ENCODE results near the gene FIGN. TPM values are rescaled to one million over a fixed set of nuclear protein-coding genes. Genes with fewer than 3 reads are reported as not detected.

Gene FIGN
- total RNA-seq, 1 experiment from 2014 or later, result not detected

DNA sequence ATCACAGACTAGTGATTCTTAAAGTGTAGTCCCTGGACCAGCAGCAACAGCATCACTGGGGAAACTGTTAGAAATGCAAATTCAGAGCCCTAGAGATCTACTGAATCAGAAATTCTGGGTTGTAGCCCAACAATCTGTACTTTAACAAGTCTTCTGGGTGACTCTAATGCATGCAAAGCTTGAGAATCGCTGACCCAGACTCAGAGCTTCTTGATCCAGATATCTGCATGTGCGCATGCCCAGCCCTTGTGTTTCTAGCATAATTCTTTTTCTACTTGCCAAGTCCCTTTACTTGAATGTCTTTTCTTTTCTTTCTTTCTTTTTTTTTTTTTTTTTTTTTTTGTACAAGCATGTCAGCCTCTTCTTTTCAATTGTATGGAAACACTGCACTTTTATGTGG lies 60.4 kb downstream of the FIGN start:
- no peaks in the 10 kb centered on the region for H3K27me3 Mint-ChIP-seq (ENCODE audit: insufficient read depth, unreplicated experiment)
- H3K4me3 Mint-ChIP-seq (ENCODE audit: unreplicated experiment), result no peak overlapping the region
- no peaks in the 10 kb centered on the region for H3K9me3 Mint-ChIP-seq (ENCODE audit: unreplicated experiment)
- intact Hi-C loops (cut with micrococcal nuclease; ENCODE audit: unreplicated experiment), result no loop called here
- H3K36me3 Mint-ChIP-seq (ENCODE audit: insufficient read depth, unreplicated experiment), result no peaks in the 10 kb centered on the region
- no peaks in the 10 kb centered on the region for H3K4me1 ChIP-seq
- no peaks in the 10 kb centered on the region for H3K27me3 ChIP-seq (replicated peaks; ENCODE audit: control insufficient read depth, insufficient read depth, low read length)
- ChIA-PET CTCF (no interaction called here), POLR2A (no interaction called here)
- no peak for DNase-seq
- H3K9me3 ChIP-seq, result no peaks in the 10 kb centered on the region
- H3K4me3 ChIP-seq (ENCODE audit: low read depth, low read length), result no peak overlapping the region
- BruUV-seq (replicated peaks), result no TSS peak
- H3K27ac Mint-ChIP-seq (ENCODE audit: unreplicated experiment), result no peak overlapping the region
- TF ChIP-seq, protein P1, sequence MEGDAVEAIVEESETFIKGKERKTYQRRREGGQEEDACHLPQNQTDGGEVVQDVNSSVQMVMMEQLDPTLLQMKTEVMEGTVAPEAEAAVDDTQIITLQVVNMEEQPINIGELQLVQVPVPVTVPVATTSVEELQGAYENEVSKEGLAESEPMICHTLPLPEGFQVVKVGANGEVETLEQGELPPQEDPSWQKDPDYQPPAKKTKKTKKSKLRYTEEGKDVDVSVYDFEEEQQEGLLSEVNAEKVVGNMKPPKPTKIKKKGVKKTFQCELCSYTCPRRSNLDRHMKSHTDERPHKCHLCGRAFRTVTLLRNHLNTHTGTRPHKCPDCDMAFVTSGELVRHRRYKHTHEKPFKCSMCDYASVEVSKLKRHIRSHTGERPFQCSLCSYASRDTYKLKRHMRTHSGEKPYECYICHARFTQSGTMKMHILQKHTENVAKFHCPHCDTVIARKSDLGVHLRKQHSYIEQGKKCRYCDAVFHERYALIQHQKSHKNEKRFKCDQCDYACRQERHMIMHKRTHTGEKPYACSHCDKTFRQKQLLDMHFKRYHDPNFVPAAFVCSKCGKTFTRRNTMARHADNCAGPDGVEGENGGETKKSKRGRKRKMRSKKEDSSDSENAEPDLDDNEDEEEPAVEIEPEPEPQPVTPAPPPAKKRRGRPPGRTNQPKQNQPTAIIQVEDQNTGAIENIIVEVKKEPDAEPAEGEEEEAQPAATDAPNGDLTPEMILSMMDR (IDR thresholded peaks at IDR 0.05; ENCODE audit: insufficient read depth in 1 of 2, low read depth in 1 of 2, low read length in 1 of 2, severe bottlenecking in 1 of 2, unreplicated experiment in 1 of 2), result no peak
- no peaks in the 10 kb centered on the region for H3K36me3 ChIP-seq (ENCODE audit: control insufficient read depth, insufficient read depth, low read length)
- H3K4me1 Mint-ChIP-seq (ENCODE audit: low read depth, unreplicated experiment), result no peaks in the 10 kb centered on the region

DNA sequence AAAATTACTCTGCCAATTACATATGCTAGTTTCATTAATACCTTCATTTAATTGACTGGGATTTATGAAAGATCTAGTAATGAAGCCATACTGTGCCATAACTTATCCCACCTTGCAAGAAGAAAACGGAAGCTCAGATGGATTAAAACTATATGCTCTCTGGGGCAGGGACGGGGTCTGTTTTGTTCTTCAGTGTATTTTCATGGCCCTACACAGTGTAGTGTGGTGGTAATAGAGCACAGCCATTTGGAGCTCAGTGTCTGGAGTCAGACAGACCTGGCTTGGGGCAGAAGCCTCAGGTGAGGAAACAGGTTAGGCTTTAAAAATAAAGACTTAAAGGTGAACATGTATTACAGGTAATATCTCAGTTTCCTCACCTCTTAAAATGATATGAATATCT lies 62.3 kb downstream of the FIGN start:
- ChIA-PET CTCF (no interaction called here), POLR2A (no interaction called here)
- no peaks in the 10 kb centered on the region for H3K9me3 ChIP-seq
- Mint-ChIP-seq H3K27ac (ENCODE audit: unreplicated experiment) (no peak overlapping the region), H3K4me1 (ENCODE audit: low read depth, unreplicated experiment) (no peaks in the 10 kb centered on the region), H3K27me3 (ENCODE audit: insufficient read depth, unreplicated experiment) (no peaks in the 10 kb centered on the region), H3K9me3 (ENCODE audit: unreplicated experiment) (no peaks in the 10 kb centered on the region), H3K4me3 (ENCODE audit: unreplicated experiment) (no peak overlapping the region), H3K36me3 (ENCODE audit: insufficient read depth, unreplicated experiment) (no peaks in the 10 kb centered on the region)
- TF ChIP-seq, protein P1 (IDR thresholded peaks at IDR 0.05; ENCODE audit: insufficient read depth in 1 of 2, low read depth in 1 of 2, low read length in 1 of 2, severe bottlenecking in 1 of 2, unreplicated experiment in 1 of 2), result no peak
- H3K4me3 ChIP-seq (ENCODE audit: low read depth, low read length), result no peak overlapping the region
- H3K36me3 ChIP-seq (ENCODE audit: control insufficient read depth, insufficient read depth, low read length), result no peaks in the 10 kb centered on the region
- no peak for DNase-seq
- no peaks in the 10 kb centered on the region for H3K27me3 ChIP-seq (replicated peaks; ENCODE audit: control insufficient read depth, insufficient read depth, low read length)
- intact Hi-C loops (cut with micrococcal nuclease; ENCODE audit: unreplicated experiment), result loop anchor here (1.0 kb wide), 1 partner anchor 8 kb away; no protein-coding TSS in a partner anchor
- no TSS peak for BruUV-seq (replicated peaks)
- no peaks in the 10 kb centered on the region for H3K4me1 ChIP-seq

DNA sequence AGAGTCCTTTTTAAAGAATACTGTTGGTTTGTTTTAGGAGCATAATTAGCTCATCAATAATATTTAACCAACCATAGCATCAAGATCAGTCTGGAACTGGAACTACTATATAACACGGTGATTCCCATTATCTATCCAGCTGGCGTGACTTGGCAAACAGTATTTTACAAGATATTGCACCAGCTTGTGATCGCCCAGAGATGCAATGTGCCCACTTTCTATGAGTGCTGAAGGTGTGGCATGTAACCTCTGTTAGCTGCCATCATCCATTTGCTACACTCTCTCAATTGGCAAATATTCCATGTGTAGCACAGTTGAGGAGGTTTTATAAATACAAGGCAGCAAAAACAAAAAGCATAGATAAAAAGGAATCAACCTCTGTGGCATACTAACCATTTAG lies 64.9 kb downstream of the FIGN start:
- ChIA-PET POLR2A (no interaction called here), CTCF (no interaction called here)

More for the DNA sequence above, 64.9 kb downstream of the FIGN start:
- Mint-ChIP-seq H3K36me3 (ENCODE audit: insufficient read depth, unreplicated experiment) (no peaks in the 10 kb centered on the region), H3K9me3 (ENCODE audit: unreplicated experiment) (no peaks in the 10 kb centered on the region), H3K4me3 (ENCODE audit: unreplicated experiment) (no peak overlapping the region), H3K27me3 (ENCODE audit: insufficient read depth, unreplicated experiment) (no peaks in the 10 kb centered on the region), H3K4me1 (ENCODE audit: low read depth, unreplicated experiment) (peaks cover 21% of the 10 kb centered on the region), H3K27ac (ENCODE audit: unreplicated experiment) (no peak overlapping the region)
- H3K36me3 ChIP-seq (ENCODE audit: control insufficient read depth, insufficient read depth, low read length), result no peaks in the 10 kb centered on the region
- no peaks in the 10 kb centered on the region for H3K27me3 ChIP-seq (replicated peaks; ENCODE audit: control insufficient read depth, insufficient read depth, low read length)
- no peak for DNase-seq
- intact Hi-C loops (cut with micrococcal nuclease; ENCODE audit: unreplicated experiment), result no loop called here
- H3K4me3 ChIP-seq (ENCODE audit: low read depth, low read length), result no peak overlapping the region
- H3K9me3 ChIP-seq, result no peaks in the 10 kb centered on the region
- TF ChIP-seq, protein P1 (IDR thresholded peaks at IDR 0.05; ENCODE audit: insufficient read depth in 1 of 2, low read depth in 1 of 2, low read length in 1 of 2, severe bottlenecking in 1 of 2, unreplicated experiment in 1 of 2), result no peak
- H3K4me1 ChIP-seq, result peaks cover 24% of the 10 kb centered on the region
- no TSS peak for BruUV-seq (replicated peaks)
